Type B pancreatic cell (in vitro differentiated cells): ENCODE results near the gene NPTN. TPM values are rescaled to one million over a fixed set of nuclear protein-coding genes. Genes with fewer than 3 reads are reported as not detected.
A peak's percentile ranks its signal among the peaks of the same experiment; 100 is the strongest.

ENCODE experiments used
- DNase-seq: peaks from one replicate; pipeline ENCODE4 v3.0.0; 2021; ENCODE audit warnings: mixed read lengths; ENCODE audit not compliant: unreplicated experiment; ENCODE audit errors: extremely low spot score
- H3K27ac Mint-ChIP-seq: 2 replicates; pipeline ENCODE4 v1.8.0; 2021; ENCODE audit warnings: mild to moderate bottlenecking, mixed read lengths
- H3K27me3 Mint-ChIP-seq: 2 replicates; pipeline ENCODE4 v1.8.0; 2021; ENCODE audit warnings: mixed read lengths
- H3K36me3 Mint-ChIP-seq: 2 replicates; pipeline ENCODE4 v1.8.0; 2021; ENCODE audit warnings: mixed read lengths
- H3K4me1 Mint-ChIP-seq: one replicate; pipeline ENCODE4 v1.8.0; 2021; ENCODE audit warnings: mixed read lengths; ENCODE audit not compliant: unreplicated experiment
- H3K4me3 Mint-ChIP-seq: 2 replicates; pipeline ENCODE4 v1.8.0; 2021; ENCODE audit warnings: mild to moderate bottlenecking, mixed read lengths
- H3K9me3 Mint-ChIP-seq: 2 replicates; pipeline ENCODE4 v1.8.0; 2021; ENCODE audit warnings: mixed read lengths
- CTCF ChIP-seq: fragments of 200-600 bp; sonication (generic); conservative IDR thresholded peaks from 2 replicates; pipeline ENCODE4 v1.5.0; 2021; ENCODE audit warnings: antibody characterized with exemption, mild to moderate bottlenecking
- total RNA-seq: library from RNA; stranded (reverse); gene quantifications from 2 replicates; pipeline ENCODE4 v1.2.1, GENCODE V29; 2021; ENCODE audit warnings: low replicate concordance

NPTN gene
- total RNA-seq, 1 donor from 2014 or later: 89.6 TPM

- Mint-ChIP-seq H3K4me3 (no peak overlapping the region), H3K27me3 (no peaks in the 10 kb centered on the region), H3K9me3 (no peaks in the 10 kb centered on the region), H3K4me1 (peaks cover 7% of the 10 kb centered on the region), H3K27ac (no peak overlapping the region), H3K36me3 (no peaks in the 10 kb centered on the region)
- no peak for DNase-seq
- no peak for TF ChIP-seq CTCF
Measured at GRCh38 chr15:73679964-73680363, 46.8 kb upstream of the NPTN start.

- no peak for TF ChIP-seq CTCF
- Mint-ChIP-seq H3K36me3 (no peaks in the 10 kb centered on the region), H3K4me1 (peaks cover 7% of the 10 kb centered on the region), H3K9me3 (no peaks in the 10 kb centered on the region), H3K4me3 (no peak overlapping the region), H3K27ac (no peak overlapping the region), H3K27me3 (no peaks in the 10 kb centered on the region)
- no peak for DNase-seq
Measured at GRCh38 chr15:73679180-73679579, 46.0 kb upstream of the NPTN start.

- H3K9me3 Mint-ChIP-seq: no peaks in the 10 kb centered on the region
- H3K27ac Mint-ChIP-seq: no peak overlapping the region
- H3K36me3 Mint-ChIP-seq: no peaks in the 10 kb centered on the region
- peaks cover 6% of the 10 kb centered on the region for H3K4me1 Mint-ChIP-seq
- TF ChIP-seq CTCF: no peak
- DNase-seq: no peak
- H3K27me3 Mint-ChIP-seq: peaks cover 4% of the 10 kb centered on the region
- H3K4me3 Mint-ChIP-seq: no peak overlapping the region
Measured at GRCh38 chr15:73678498-73678897, 45.3 kb upstream of the NPTN start.

GRCh38 chr15:73677733-73678132 lies 44.5 kb upstream of the NPTN start:
- H3K27me3 Mint-ChIP-seq: peaks cover 7% of the 10 kb centered on the region
- H3K27ac Mint-ChIP-seq: no peak overlapping the region
- H3K9me3 Mint-ChIP-seq: no peaks in the 10 kb centered on the region
- H3K36me3 Mint-ChIP-seq: no peaks in the 10 kb centered on the region
- TF ChIP-seq CTCF: no peak
- no peak overlapping the region for H3K4me3 Mint-ChIP-seq
- H3K4me1 Mint-ChIP-seq: no peaks in the 10 kb centered on the region
- DNase-seq: no peak

GRCh38 chr15:73677146-73677607 lies 44.0 kb upstream of the NPTN start:
- H3K36me3 Mint-ChIP-seq: no peaks in the 10 kb centered on the region
- no peaks in the 10 kb centered on the region for H3K9me3 Mint-ChIP-seq
- no peak overlapping the region for H3K27ac Mint-ChIP-seq
- TF ChIP-seq CTCF: peak; percentile 80
- no peaks in the 10 kb centered on the region for H3K4me1 Mint-ChIP-seq
- H3K4me3 Mint-ChIP-seq: no peak overlapping the region
- peaks cover 7% of the 10 kb centered on the region for H3K27me3 Mint-ChIP-seq
- no peak for DNase-seq

- Mint-ChIP-seq H3K36me3 (no peaks in the 10 kb centered on the region), H3K27ac (no peak overlapping the region), H3K27me3 (peaks cover 7% of the 10 kb centered on the region), H3K9me3 (no peaks in the 10 kb centered on the region), H3K4me1 (no peaks in the 10 kb centered on the region), H3K4me3 (no peak overlapping the region)
- TF ChIP-seq CTCF: no peak
- DNase-seq: no peak
Measured at GRCh38 chr15:73674587-73674986, 41.4 kb upstream of the NPTN start.
